ENCODE measurements around the gene ATIC. TPM values are rescaled to one million over a fixed set of nuclear protein-coding genes. Genes with fewer than 3 reads are reported as not detected.
A peak's percentile ranks its signal among the peaks of the same experiment; 100 is the strongest.

The ATIC gene
- polyA plus RNA-seq, 1 donor from 2014 or later, result 9.5 TPM

GRCh38 chr2:215394102-215394805 is 82.4 kb downstream of the ATIC start:
- Histone ChIP-seq H3K36me3 (ENCODE audit: insufficient read depth, low read length) (no peaks in the 10 kb centered on the region), H3K4me2 (ENCODE audit: low read length) (no peak overlapping the region), H3K4me3 (ENCODE audit: low read length) (no peak overlapping the region)

GRCh38 chr2:215395687-215396460 is 84.0 kb downstream of the ATIC start:
- no peak overlapping the region for H3K9ac ChIP-seq (ENCODE audit: low read length)
- no peaks in the 10 kb centered on the region for H3K9me2 ChIP-seq (ENCODE audit: insufficient read depth, low read length)
- no peak overlapping the region for H3K4me2 ChIP-seq (ENCODE audit: low read length)
- H3K36me3 ChIP-seq (ENCODE audit: insufficient read depth, low read length), result no peaks in the 10 kb centered on the region
- H4K20me1 ChIP-seq (ENCODE audit: insufficient read depth), result no peaks in the 10 kb centered on the region
- no peaks in the 10 kb centered on the region for H3K27me3 ChIP-seq (ENCODE audit: insufficient read depth, low read depth, low read length)
- TF ChIP-seq EP300 (conservative IDR thresholded peaks at IDR 0.05; ENCODE audit: poor library complexity, severe bottlenecking) (no peak), SMC3 (conservative IDR thresholded peaks at IDR 0.05; ENCODE audit: poor library complexity) (no peak), REST (IDR thresholded peaks at IDR 0.05; ENCODE audit: borderline replicate concordance) (no peak), TAF1 (IDR thresholded peaks at IDR 0.05; ENCODE audit: low read depth) (no peak)
- no peaks in the 10 kb centered on the region for H3K9me3 ChIP-seq (ENCODE audit: low read length)
- no peak overlapping the region for H2AFZ ChIP-seq (ENCODE audit: low read depth, low read length)
- no peak overlapping the region for H3K4me3 ChIP-seq (ENCODE audit: low read length)
- no peaks in the 10 kb centered on the region for H3K79me2 ChIP-seq (replicated peaks; ENCODE audit: insufficient read depth, low read length)
- no peaks in the 10 kb centered on the region for H3F3A ChIP-seq (ENCODE audit: insufficient read depth, low read length, poor library complexity, severe bottlenecking)
- no peak overlapping the region for H3K27ac ChIP-seq (ENCODE audit: low read length)

More at GRCh38 chr2:215394102-215394805, 82.4 kb downstream of the ATIC start:
- no peak overlapping the region for H2AFZ ChIP-seq (ENCODE audit: low read depth, low read length)
- H3F3A ChIP-seq (ENCODE audit: insufficient read depth, low read length, poor library complexity, severe bottlenecking), result no peaks in the 10 kb centered on the region
- H3K27me3 ChIP-seq (ENCODE audit: insufficient read depth, low read depth, low read length), result no peaks in the 10 kb centered on the region
- no peaks in the 10 kb centered on the region for H3K9me2 ChIP-seq (ENCODE audit: insufficient read depth, low read length)
- H3K9me3 ChIP-seq (ENCODE audit: low read length), result no peaks in the 10 kb centered on the region
- H3K79me2 ChIP-seq (replicated peaks; ENCODE audit: insufficient read depth, low read length), result no peaks in the 10 kb centered on the region
- H3K27ac ChIP-seq (ENCODE audit: low read length), result no peak overlapping the region
- TF ChIP-seq POLR2AphosphoS5 (IDR thresholded peaks at IDR 0.05) (peak; percentile 46), CTCF (IDR thresholded peaks at IDR 0.05; ENCODE audit: poor library complexity, severe bottlenecking) (no peak), EP300 (conservative IDR thresholded peaks at IDR 0.05; ENCODE audit: poor library complexity, severe bottlenecking) (no peak), SMC3 (conservative IDR thresholded peaks at IDR 0.05; ENCODE audit: poor library complexity) (no peak), TAF1 (IDR thresholded peaks at IDR 0.05; ENCODE audit: low read depth) (no peak)
- no peak overlapping the region for H3K9ac ChIP-seq (ENCODE audit: low read length)
- no peaks in the 10 kb centered on the region for H4K20me1 ChIP-seq (ENCODE audit: insufficient read depth)

All from neural cell (in vitro differentiated cells).